Mesothelial cell of epicardium (in vitro differentiated cells): Measurements from ENCODE around the gene TMEM271. TPM values are rescaled to one million over a fixed set of nuclear protein-coding genes. Genes with fewer than 3 reads are reported as not detected.
"Not testable (repeated sequence)": the region's sequence is repeated elsewhere in the genome, so short reads cannot be mapped to it uniquely, and the experiment has no call there.

Experiments
- DNase-seq, 2 experiments: peaks; one replicate each; pipeline ENCODE4 v3.0.0; 2021; ENCODE audit warnings: low spot score in 2 of 2; ENCODE audit not compliant: unreplicated experiment in 2 of 2
- H3K27ac Mint-ChIP-seq: 2 replicates; pipeline ENCODE4 v1.8.0; 2021; ENCODE audit warnings: mixed read lengths
- H3K27me3 Mint-ChIP-seq: 2 replicates; pipeline ENCODE4 v1.8.0; 2021; ENCODE audit warnings: low read depth, mixed read lengths
- H3K36me3 Mint-ChIP-seq: 2 replicates; pipeline ENCODE4 v1.8.0; 2021; ENCODE audit warnings: mixed read lengths
- H3K4me1 Mint-ChIP-seq: 2 replicates; pipeline ENCODE4 v1.8.0; 2021; ENCODE audit warnings: mixed read lengths
- H3K4me3 Mint-ChIP-seq: 2 replicates; pipeline ENCODE4 v1.8.0; 2021; ENCODE audit warnings: mild to moderate bottlenecking, moderate library complexity, mixed read lengths
- H3K9me3 Mint-ChIP-seq: 2 replicates; pipeline ENCODE4 v1.8.0; 2021; ENCODE audit warnings: mixed read lengths
- total RNA-seq: library from RNA; stranded (reverse); gene quantifications from 3 replicates; pipeline ENCODE4 v1.2.1, GENCODE V29; 2021
- TF ChIP-seq, protein P1 (sequence below): fragments of 200-600 bp; sonication (generic); IDR thresholded peaks from one replicate; pipeline ENCODE4 v1.5.0; 2021; ENCODE audit warnings: antibody characterized with exemption; ENCODE audit not compliant: unreplicated experiment

Gene TMEM271
- total RNA-seq, 1 donor from 2014 or later = not detected

DNA sequence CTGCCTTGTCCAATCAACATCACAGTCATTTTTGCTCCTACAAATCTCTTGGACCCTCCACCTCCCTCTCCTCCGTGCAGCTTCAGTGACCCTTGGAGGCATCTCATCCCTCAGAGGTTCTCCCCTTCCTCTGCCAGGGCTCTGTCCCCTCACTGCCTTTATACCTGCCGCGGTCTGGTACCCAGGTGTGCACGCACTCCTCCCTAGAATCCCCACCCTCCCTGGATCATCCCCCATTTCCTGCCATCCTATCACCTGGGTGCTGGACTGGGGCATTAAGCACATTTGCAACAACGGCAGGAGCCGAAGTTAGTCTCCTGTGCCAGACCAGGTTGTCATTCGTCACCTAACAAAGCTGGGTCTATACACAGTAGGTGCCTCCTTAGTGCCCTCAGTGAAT is 10.1 kb downstream of the TMEM271 start:
- Mint-ChIP-seq H3K9me3 (peaks cover 34% of the 10 kb centered on the region), H3K4me3 (no peak overlapping the region)

DNA sequence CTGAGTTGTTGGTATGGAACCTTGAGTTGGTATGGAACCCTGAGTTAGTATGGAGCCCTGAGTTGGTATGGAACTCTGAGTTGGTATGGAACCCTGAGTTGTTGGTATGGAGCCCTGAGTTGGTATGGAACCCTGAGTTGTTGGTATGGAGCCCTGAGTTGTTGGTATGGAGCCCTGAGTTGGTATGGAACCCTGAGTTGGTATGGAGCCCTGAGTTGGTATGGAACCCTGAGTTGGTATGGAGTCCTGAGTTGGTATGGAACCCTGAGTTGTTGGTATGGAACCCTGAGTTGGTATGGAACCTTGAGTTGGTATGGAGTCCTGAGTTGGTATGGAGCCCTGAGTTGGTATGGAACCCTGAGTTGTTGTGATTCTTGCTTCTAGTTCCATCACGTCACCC is 10.5 kb downstream of the TMEM271 start:
- H3K36me3 Mint-ChIP-seq, H3K27ac Mint-ChIP-seq, DNase-seq, H3K4me1 Mint-ChIP-seq, H3K4me3 Mint-ChIP-seq: not testable (repeated sequence)
- Mint-ChIP-seq H3K27me3 (peaks cover 32% of the 10 kb centered on the region), H3K9me3 (peaks cover 34% of the 10 kb centered on the region)

More for the DNA sequence above, 10.1 kb downstream of the TMEM271 start:
- Mint-ChIP-seq H3K4me1 (no peaks in the 10 kb centered on the region), H3K36me3 (no peaks in the 10 kb centered on the region), H3K27me3 (peaks cover 36% of the 10 kb centered on the region), H3K27ac (no peak overlapping the region)
- TF ChIP-seq, protein P1, sequence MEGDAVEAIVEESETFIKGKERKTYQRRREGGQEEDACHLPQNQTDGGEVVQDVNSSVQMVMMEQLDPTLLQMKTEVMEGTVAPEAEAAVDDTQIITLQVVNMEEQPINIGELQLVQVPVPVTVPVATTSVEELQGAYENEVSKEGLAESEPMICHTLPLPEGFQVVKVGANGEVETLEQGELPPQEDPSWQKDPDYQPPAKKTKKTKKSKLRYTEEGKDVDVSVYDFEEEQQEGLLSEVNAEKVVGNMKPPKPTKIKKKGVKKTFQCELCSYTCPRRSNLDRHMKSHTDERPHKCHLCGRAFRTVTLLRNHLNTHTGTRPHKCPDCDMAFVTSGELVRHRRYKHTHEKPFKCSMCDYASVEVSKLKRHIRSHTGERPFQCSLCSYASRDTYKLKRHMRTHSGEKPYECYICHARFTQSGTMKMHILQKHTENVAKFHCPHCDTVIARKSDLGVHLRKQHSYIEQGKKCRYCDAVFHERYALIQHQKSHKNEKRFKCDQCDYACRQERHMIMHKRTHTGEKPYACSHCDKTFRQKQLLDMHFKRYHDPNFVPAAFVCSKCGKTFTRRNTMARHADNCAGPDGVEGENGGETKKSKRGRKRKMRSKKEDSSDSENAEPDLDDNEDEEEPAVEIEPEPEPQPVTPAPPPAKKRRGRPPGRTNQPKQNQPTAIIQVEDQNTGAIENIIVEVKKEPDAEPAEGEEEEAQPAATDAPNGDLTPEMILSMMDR = no peak
- no peak for DNase-seq

DNA sequence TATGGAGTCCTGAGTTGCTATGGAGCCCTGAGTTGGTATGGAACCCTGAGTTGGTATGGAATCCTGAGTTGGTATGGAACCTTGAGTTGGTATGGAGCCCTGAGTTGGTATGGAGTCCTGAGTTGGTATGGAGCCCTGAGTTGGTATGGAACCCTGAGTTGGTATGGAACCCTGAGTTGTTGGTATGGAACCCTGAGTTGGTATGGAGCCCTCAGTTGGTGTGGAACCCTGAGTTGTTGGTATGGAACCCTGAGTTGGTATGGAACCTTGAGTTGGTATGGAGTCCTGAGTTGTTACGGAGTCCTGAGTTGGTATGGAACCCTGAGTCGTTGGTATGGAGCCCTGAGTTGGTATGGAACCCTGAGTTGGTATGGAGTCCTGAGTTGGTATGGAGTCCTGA is 13.6 kb downstream of the TMEM271 start:
- peaks cover 46% of the 10 kb centered on the region for H3K9me3 Mint-ChIP-seq
- H3K27ac Mint-ChIP-seq, DNase-seq: not testable (repeated sequence)

DNA sequence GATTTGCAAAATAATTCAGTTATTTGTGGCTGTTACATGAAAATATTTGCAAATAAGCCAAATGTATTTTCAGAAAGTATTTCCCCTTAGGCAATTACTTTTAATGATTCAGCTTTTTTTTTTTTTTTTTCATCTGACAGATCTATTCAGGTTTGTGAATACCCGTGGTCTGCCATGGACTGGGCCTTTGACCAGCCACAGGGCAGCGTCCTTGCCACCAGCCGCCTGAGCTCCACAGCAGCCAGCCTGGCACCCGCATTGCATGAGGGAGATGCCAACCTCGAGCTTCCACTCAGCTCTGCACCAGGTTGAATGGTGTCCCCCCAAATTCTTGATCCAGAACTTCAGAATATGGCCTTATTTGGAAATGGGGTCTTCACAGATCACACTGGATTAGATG is 14.7 kb downstream of the TMEM271 start:
- no peaks in the 10 kb centered on the region for H3K27me3 Mint-ChIP-seq
- H3K4me1 Mint-ChIP-seq = no peaks in the 10 kb centered on the region
- H3K27ac Mint-ChIP-seq = no peak overlapping the region
- H3K4me3 Mint-ChIP-seq = no peak overlapping the region
- TF ChIP-seq, protein P1 = no peak
- no peaks in the 10 kb centered on the region for H3K36me3 Mint-ChIP-seq
- no peak for DNase-seq
- H3K9me3 Mint-ChIP-seq = peaks cover 50% of the 10 kb centered on the region

More for the DNA sequence above, 13.6 kb downstream of the TMEM271 start:
- not testable (repeated sequence) for H3K4me1 Mint-ChIP-seq, H3K4me3 Mint-ChIP-seq, H3K36me3 Mint-ChIP-seq, H3K27me3 Mint-ChIP-seq

DNA sequence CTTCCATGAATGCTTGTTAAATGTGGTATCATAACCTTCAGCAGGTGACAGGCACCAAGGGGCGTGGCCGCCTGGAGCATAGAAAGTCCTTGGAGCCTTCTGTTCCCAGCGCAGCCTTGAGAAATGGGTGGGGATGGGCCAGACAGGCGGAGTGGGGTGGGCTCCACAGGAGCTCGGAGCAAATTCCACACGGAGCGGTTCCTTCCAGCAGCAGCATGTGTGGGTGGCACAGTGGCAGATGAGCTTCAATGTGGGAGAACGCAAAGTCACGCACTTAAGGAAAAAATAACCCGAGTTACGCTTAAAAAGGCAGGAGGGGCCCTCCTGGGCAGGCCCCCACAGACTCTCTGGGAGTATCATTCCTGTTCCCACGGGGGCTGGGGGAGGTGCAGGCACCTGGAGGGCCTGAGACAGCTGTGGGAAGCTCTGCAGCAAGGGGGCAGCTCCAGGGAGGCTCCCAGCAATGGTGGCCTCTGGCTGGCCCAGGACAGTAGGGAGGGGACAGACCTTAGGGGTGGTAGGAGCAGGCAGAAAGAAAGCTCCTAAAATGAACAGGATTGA is 15.3 kb downstream of the TMEM271 start:
- H3K9me3 Mint-ChIP-seq = peaks cover 45% of the 10 kb centered on the region
- no peak for DNase-seq
- H3K27me3 Mint-ChIP-seq = no peaks in the 10 kb centered on the region
- no peaks in the 10 kb centered on the region for H3K4me1 Mint-ChIP-seq
- H3K36me3 Mint-ChIP-seq = no peaks in the 10 kb centered on the region
- TF ChIP-seq, protein P1 = no peak
- no peak overlapping the region for H3K27ac Mint-ChIP-seq
- no peak overlapping the region for H3K4me3 Mint-ChIP-seq

DNA sequence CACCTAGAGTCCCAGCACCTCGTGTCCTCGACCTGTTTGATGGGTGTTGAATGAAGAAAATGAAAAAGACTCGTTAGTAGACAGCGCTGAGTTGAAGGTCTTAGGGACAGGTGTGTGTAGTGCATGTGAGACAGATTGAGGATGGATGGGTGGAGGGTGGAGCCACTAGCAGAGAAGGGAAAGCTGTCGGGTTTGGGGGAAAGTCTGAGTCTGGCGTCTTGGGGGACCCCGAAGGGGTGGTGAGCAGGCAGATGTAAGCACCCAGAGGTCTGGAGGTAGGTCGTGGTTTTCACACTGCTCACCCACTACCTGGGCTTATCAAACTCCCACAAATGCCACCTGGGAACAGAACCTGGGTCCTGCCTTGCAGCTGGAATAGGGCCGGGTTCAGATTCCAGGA is 16.0 kb downstream of the TMEM271 start:
- no peak overlapping the region for H3K27ac Mint-ChIP-seq
- TF ChIP-seq, protein P1 = no peak
- H3K36me3 Mint-ChIP-seq = no peaks in the 10 kb centered on the region
- no peak overlapping the region for H3K4me3 Mint-ChIP-seq
- H3K4me1 Mint-ChIP-seq = no peaks in the 10 kb centered on the region
- no peaks in the 10 kb centered on the region for H3K27me3 Mint-ChIP-seq
- peaks cover 44% of the 10 kb centered on the region for H3K9me3 Mint-ChIP-seq
- DNase-seq = no peak
